GM12865 (cell line): ENCODE measurements around the gene AGO1.
"Not testable (repeated sequence)": the region's sequence is repeated elsewhere in the genome, so short reads cannot be mapped to it uniquely, and the experiment has no call there.

Source experiments
- DNase-seq: peaks from one replicate; pipeline ENCODE4 v3.0.0; 2010; ENCODE audit warnings: low read depth
- H3K4me3 ChIP-seq: 2 replicates; pipeline ENCODE4 v1.5.1; 2011; ENCODE audit warnings: mild to moderate bottlenecking, low read depth, low read length, control low read depth
- TF ChIP-seq, protein P1 (sequence below): IDR thresholded peaks from 2 replicates; pipeline ENCODE4 v1.5.1; 2011; ENCODE audit warnings: low read length, control low read depth, low read depth, inconsistent platforms; ENCODE audit not compliant: insufficient read depth; ENCODE audit errors: missing control alignments

AGO1 gene

DNA sequence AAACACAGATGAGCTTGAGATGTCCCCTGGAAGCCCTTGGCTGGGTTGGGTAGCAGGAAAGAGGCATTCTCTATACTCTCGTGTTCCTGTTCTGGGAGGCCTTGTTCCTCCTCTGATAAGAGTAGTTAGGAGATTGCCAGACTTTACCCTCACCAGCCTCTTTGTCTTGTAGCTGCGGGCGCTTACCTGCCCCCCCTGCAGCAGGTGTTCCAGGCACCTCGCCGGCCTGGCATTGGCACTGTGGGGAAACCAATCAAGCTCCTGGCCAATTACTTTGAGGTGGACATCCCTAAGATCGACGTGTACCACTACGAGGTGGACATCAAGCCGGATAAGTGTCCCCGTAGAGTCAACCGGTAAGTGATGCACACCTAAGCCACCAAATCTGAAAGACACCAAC, 5.2 kb downstream of the AGO1 start:
- TF ChIP-seq, protein P1, sequence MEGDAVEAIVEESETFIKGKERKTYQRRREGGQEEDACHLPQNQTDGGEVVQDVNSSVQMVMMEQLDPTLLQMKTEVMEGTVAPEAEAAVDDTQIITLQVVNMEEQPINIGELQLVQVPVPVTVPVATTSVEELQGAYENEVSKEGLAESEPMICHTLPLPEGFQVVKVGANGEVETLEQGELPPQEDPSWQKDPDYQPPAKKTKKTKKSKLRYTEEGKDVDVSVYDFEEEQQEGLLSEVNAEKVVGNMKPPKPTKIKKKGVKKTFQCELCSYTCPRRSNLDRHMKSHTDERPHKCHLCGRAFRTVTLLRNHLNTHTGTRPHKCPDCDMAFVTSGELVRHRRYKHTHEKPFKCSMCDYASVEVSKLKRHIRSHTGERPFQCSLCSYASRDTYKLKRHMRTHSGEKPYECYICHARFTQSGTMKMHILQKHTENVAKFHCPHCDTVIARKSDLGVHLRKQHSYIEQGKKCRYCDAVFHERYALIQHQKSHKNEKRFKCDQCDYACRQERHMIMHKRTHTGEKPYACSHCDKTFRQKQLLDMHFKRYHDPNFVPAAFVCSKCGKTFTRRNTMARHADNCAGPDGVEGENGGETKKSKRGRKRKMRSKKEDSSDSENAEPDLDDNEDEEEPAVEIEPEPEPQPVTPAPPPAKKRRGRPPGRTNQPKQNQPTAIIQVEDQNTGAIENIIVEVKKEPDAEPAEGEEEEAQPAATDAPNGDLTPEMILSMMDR, result no peak
- DNase-seq, result no peak
- no peak overlapping the region for H3K4me3 ChIP-seq

DNA sequence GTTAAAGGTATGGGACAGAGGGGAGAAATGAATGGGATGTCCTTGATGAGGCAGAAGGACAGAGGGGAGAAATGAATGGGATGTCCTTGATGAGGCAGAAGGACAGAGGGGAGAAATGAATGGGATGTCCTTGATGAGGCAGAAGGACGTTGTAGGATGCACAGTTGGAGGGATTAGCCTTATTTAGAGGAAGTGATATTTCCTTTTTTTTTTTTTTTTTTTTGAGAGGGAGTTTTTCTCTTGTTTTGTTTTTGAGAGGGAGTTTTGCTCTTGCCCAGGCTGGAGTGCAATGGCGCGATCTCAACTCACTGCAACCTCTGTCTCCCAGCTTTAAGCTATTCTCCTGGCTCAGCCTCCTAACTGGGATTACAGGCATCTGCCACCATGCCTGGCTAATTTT, 6.0 kb downstream of the AGO1 start:
- DNase-seq, H3K4me3 ChIP-seq: not testable (repeated sequence)

DNA sequence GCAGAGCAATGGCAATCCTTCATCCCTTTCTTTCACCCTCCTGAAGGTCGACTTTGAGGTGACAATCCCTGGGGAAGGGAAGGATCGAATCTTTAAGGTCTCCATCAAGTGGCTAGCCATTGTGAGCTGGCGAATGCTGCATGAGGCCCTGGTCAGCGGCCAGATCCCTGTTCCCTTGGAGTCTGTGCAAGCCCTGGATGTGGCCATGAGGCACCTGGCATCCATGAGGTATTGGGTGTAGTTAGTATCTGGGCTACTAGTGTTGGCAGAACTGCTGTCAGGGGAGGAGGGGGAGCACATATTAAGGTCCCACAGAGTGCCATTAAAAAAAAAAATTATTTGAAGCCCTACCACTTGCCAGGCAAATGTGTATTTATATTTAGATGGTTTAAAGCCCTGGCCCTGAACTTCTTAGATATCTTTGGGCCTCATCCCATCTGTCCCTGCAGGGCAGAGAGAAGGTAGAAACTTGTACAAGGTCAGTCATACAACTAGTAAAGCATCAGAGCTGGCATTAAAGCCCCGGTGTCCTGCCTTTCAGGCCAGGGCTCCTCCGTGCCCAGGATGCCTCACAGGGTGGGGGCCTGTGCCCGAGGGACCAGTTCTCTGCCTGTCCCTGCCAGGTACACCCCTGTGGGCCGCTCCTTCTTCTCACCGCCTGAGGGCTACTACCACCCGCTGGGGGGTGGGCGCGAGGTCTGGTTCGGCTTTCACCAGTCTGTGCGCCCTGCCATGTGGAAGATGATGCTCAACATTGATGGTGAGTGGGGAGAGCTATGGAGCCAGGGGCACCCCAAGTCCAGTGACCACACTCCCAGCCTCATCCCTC, 10.3 kb downstream of the AGO1 start:
- TF ChIP-seq, protein P1, result no peak
- no peak overlapping the region for H3K4me3 ChIP-seq
- DNase-seq, result no peak

DNA sequence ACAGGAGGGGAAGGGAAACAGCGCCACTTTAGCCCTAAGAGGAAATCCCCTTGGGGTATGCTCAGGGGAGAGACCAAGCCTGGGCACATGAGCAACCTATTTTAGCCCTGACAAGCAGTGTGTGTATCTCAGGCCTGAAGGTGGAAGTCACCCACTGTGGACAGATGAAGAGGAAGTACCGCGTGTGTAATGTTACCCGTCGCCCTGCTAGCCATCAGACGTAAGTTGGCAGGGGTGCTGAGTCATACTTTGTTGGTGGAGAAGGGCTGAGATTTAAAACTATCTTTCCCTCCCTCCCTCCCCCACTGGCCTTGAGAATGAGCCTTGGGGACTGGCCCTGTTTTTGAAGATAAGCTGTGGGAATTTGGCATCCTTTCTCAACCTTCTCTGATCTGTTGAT, 11.2 kb downstream of the AGO1 start:
- DNase-seq, result peak; percentile 71
- H3K4me3 ChIP-seq, result no peak overlapping the region
- TF ChIP-seq, protein P1, result no peak

DNA sequence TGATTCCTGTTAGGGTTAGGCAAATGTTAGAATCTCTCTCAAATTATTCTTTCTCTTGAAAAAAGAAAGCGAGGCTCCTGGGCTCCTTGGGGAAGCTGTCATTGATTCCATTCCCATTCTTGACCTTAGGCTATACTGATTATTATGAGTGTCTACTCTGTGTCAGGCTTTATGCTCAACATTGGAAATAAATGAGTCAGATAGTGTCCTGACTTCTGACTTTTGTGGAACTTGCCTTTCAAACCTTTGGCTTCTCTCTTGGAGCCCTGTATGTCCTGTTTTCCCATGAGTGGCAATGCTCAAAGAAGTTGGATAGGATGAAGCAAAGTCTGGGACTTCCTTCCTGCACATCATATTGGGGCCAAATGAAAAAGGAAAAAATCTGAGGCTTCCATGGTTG, 11.6 kb downstream of the AGO1 start:
- no peak for DNase-seq
- TF ChIP-seq, protein P1, result no peak
- no peak overlapping the region for H3K4me3 ChIP-seq

DNA sequence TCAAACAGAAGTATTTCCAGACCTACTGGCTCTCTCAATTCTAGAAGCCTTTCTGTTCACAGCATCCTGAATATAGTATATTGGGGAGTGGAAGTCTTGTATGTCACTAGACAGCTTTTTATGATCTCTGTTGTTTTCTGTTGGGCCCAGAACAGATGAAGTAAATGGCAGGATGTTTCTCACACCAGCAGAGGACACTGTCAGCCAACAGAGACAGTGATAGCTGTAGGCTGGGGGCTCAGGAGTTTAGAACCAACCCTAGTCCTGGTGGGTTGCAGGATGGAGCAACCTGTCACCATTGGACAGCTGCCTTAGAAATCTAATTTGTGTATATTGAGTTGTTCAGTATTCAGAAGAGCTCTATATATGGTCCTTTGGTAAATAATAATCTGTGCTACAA, 16.9 kb downstream of the AGO1 start:
- TF ChIP-seq, protein P1, result no peak
- no peak overlapping the region for H3K4me3 ChIP-seq
- no peak for DNase-seq

DNA sequence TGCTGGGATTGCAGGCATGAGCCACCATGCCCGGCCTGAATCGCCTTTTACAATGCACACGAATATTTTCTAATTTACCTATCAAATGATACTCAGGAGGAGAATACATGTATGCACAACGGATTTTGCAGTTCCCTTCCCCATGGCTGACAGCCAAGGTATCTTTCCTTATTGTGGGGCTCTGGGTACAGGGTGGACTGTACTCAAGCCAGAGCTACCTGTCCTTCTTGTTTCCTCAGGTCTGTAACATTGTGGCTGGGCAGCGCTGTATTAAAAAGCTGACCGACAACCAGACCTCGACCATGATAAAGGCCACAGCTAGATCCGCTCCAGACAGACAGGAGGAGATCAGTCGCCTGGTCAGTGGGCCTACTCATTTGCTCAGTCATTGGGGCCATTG, 18.2 kb downstream of the AGO1 start:
- no peak for DNase-seq
- TF ChIP-seq, protein P1, result no peak
- H3K4me3 ChIP-seq, result no peak overlapping the region
